HCT116 (cell line): ENCODE results near the gene MERTK. TPM values are rescaled to one million over a fixed set of nuclear protein-coding genes. Genes with fewer than 3 reads are reported as not detected.
A peak's percentile ranks its signal among the peaks of the same experiment; 100 is the strongest.

Experiments used
- ATAC-seq: fragments of 200-7000 bp; cut with Tn5 transposase; 2 replicates; pipeline ENCODE4 v1.9.1; 2020; ENCODE audit warnings: mild to moderate bottlenecking, moderate library complexity
- BruUV-seq: library from RNA; stranded (reverse); fragments of 400-500 nt; replicated peaks from 2 replicates; lab custom pipeline; 2021; lab: Mats Ljungman, UMichigan
- CTCF ChIA-PET: fragments of 300-600 bp; sonication (Branson Sonifier 250); formaldehyde crosslinking; loops from one replicate; lab custom pipeline; 2021; ENCODE audit warnings: antibody characterized with exemption; lab: Charles Lee
- POLR2A ChIA-PET: fragments of 300-600, 350-600 bp; sonication (Branson Sonifier 250); formaldehyde crosslinking; loops from one replicate; lab custom pipeline; 2021; ENCODE audit warnings: antibody characterized with exemption; lab: Charles Lee
- RAD21 ChIA-PET, 2 experiments: fragments of 300-600 bp; sonication (Branson Sonifier 250); formaldehyde crosslinking; loops; one replicate each; lab custom pipeline; 2023; ENCODE audit warnings: low total read pairs in 2 of 2; ENCODE audit not compliant: uncharacterized antibody in 2 of 2, unreplicated experiment in 2 of 2, low non-redundant PET in 1 of 2; lab: Charles Lee
- DNase-seq: peaks from one replicate; pipeline ENCODE4 v3.0.0-alpha.2; 2010; ENCODE audit warnings: low read depth, low spot score
- H2AFZ ChIP-seq: fragments of 200-600 bp; shearing (Covaris generic), sonication (generic); 2 replicates; pipeline ENCODE4 v1.6.1; 2017; ENCODE audit warnings: low read depth, mixed run types, mixed read lengths, antibody characterized with exemption, low read length; ENCODE audit not compliant: poor library complexity, severe bottlenecking
- H3K27ac ChIP-seq: 2 replicates; pipeline ENCODE4 v1.5.1; 2012; ENCODE audit warnings: low read depth, low read length
- H3K27me3 ChIP-seq: fragments of 200-600 bp; sonication (generic); 2 replicates; pipeline ENCODE4 v1.6.1; 2016; ENCODE audit warnings: mixed run types, low read length, mixed read lengths; ENCODE audit not compliant: insufficient read depth
- H3K36me3 ChIP-seq, 2 experiments: fragments of 200-500 bp in 1 of 2; fragments of 200-600 bp in 1 of 2; sonication (Bioruptor generic) in 1 of 2; sonication (generic) in 1 of 2; 2 replicates each; pipeline versions ENCODE4 v1.5.1 to v1.6.1; 2014 to 2016; ENCODE audit warnings: low read length in 2 of 2, inconsistent platforms in 1 of 2, mixed read lengths in 1 of 2, mixed run types in 1 of 2; ENCODE audit not compliant: insufficient read depth in 2 of 2, control insufficient read depth in 1 of 2
- H3K4me1 ChIP-seq, 2 experiments: fragments of 200-600 bp in 1 of 2; sonication (generic) in 1 of 2; 2 replicates each; pipeline versions ENCODE4 v1.5.1 to v1.6.1; 2012 to 2017; ENCODE audit warnings: low read length in 2 of 2, inconsistent platforms in 1 of 2, mild to moderate bottlenecking in 1 of 2, mixed read lengths in 1 of 2, mixed run types in 1 of 2, moderate library complexity in 1 of 2; ENCODE audit not compliant: insufficient read depth in 2 of 2, control insufficient read depth in 1 of 2
- H3K4me2 ChIP-seq: fragments of 200-600 bp; sonication (generic); 2 replicates; pipeline ENCODE4 v1.6.1; 2017; ENCODE audit warnings: mixed run types, low read length, mixed read lengths
- H3K4me3 ChIP-seq, 2 experiments: fragments of 200-600 bp in 1 of 2; sonication (generic) in 1 of 2; replicated peaks in 1 of 2; 2 replicates each; pipeline ENCODE4 v1.5.1; 2011 to 2016; ENCODE audit warnings: low read length in 2 of 2, control low read depth in 1 of 2, low read depth in 1 of 2, mild to moderate bottlenecking in 1 of 2, mixed read lengths in 1 of 2, mixed run types in 1 of 2
- H3K79me2 ChIP-seq: fragments of 200-600 bp; sonication (generic); 2 replicates; pipeline ENCODE4 v1.6.1; 2017; ENCODE audit warnings: mild to moderate bottlenecking, mixed run types, low read length, moderate library complexity, mixed read lengths; ENCODE audit not compliant: insufficient read depth
- H3K9ac ChIP-seq: fragments of 200-600 bp; sonication (generic); 2 replicates; pipeline ENCODE4 v1.6.1; 2016; ENCODE audit warnings: low read length, mixed read lengths
- H3K9me2 ChIP-seq: fragments of 200-600 bp; sonication (generic), shearing (Covaris generic); 2 replicates; pipeline ENCODE4 v1.6.1; 2017; ENCODE audit warnings: mixed run types, mild to moderate bottlenecking, moderate library complexity; ENCODE audit not compliant: insufficient read depth
- H3K9me3 ChIP-seq, 2 experiments: fragments of 200-500 bp in 1 of 2; fragments of 200-600 bp in 1 of 2; sonication (Bioruptor generic) in 1 of 2; sonication (generic) in 1 of 2; 2 replicates each; pipeline ENCODE4 v1.6.1; 2014 to 2017; ENCODE audit warnings: low read length in 2 of 2, mixed read lengths in 2 of 2, inconsistent platforms in 1 of 2, low read depth in 1 of 2, mild to moderate bottlenecking in 1 of 2, mixed run types in 1 of 2, moderate library complexity in 1 of 2; ENCODE audit not compliant: control insufficient read depth in 1 of 2, insufficient read depth in 1 of 2
- H4K20me1 ChIP-seq: fragments of 200-600 bp; sonication (generic), shearing (Covaris generic); 2 replicates; pipeline ENCODE4 v1.6.1; 2017; ENCODE audit warnings: mixed run types, mild to moderate bottlenecking, moderate library complexity; ENCODE audit not compliant: insufficient read depth
- ATF3 ChIP-seq: IDR thresholded peaks from 2 replicates; pipeline ENCODE4 v1.6.1; 2012
- CBX3 ChIP-seq: IDR thresholded peaks from 2 replicates; pipeline ENCODE4 v1.6.1; 2012; ENCODE audit warnings: low read depth
- CEBPB ChIP-seq: IDR thresholded peaks from 2 replicates; pipeline ENCODE4 v1.6.1; 2012; ENCODE audit warnings: low read depth
- CTCF ChIP-seq, 3 experiments: fragments of 200-600 bp in 1 of 3; sonication (generic) in 1 of 3; IDR thresholded peaks in 2 of 3; conservative IDR thresholded peaks in 1 of 3; 2 replicates each; pipeline ENCODE4 v1.5.1; 2012 to 2017; ENCODE audit warnings: low read depth in 2 of 3, low read length in 2 of 3, antibody characterized with exemption in 1 of 3, borderline replicate concordance in 1 of 3, control low read depth in 1 of 3, mild to moderate bottlenecking in 1 of 3, mixed read lengths in 1 of 3, mixed run types in 1 of 3, moderate library complexity in 1 of 3; ENCODE audit not compliant: insufficient read depth in 1 of 3
- ELF1 ChIP-seq: IDR thresholded peaks from 2 replicates; pipeline ENCODE4 v1.6.1; 2012; ENCODE audit warnings: low read depth, borderline replicate concordance
- EZH2 ChIP-seq: fragments of 200-600 bp; sonication (generic); IDR thresholded peaks from 2 replicates; pipeline ENCODE4 v1.6.1; 2017; ENCODE audit warnings: antibody characterized with exemption, mixed run types
- MAX ChIP-seq: IDR thresholded peaks from 2 replicates; pipeline ENCODE4 v1.6.1; 2012
- POLR2A ChIP-seq: IDR thresholded peaks from 2 replicates; pipeline ENCODE4 v1.7.0; 2011; ENCODE audit warnings: borderline replicate concordance; ENCODE audit not compliant: insufficient read depth, insufficient read length; ENCODE audit errors: extremely low read depth
- POLR2AphosphoS5 ChIP-seq: IDR thresholded peaks from 2 replicates; pipeline ENCODE4 v1.6.1; 2011; ENCODE audit warnings: mild to moderate bottlenecking, low read depth, low read length, moderate library complexity
- RAD21 ChIP-seq: IDR thresholded peaks from 2 replicates; pipeline ENCODE4 v1.6.1; 2012; ENCODE audit warnings: low read depth, mild to moderate bottlenecking
- REST ChIP-seq: IDR thresholded peaks from 2 replicates; pipeline ENCODE4 v1.6.1; 2012; ENCODE audit warnings: low read depth
- SIN3A ChIP-seq: IDR thresholded peaks from 2 replicates; pipeline ENCODE4 v1.6.1; 2012; ENCODE audit warnings: low read depth
- SP1 ChIP-seq: IDR thresholded peaks from 2 replicates; pipeline ENCODE4 v1.6.1; 2012; ENCODE audit warnings: low read depth
- YY1 ChIP-seq: IDR thresholded peaks from 2 replicates; pipeline ENCODE4 v1.6.1; 2011; ENCODE audit warnings: low read length, low read depth, moderate library complexity, mild to moderate bottlenecking; ENCODE audit not compliant: insufficient replicate concordance; ENCODE audit errors: extremely low read depth
- ZBTB33 ChIP-seq: IDR thresholded peaks from 2 replicates; pipeline ENCODE4 v1.6.1; 2011; ENCODE audit warnings: mild to moderate bottlenecking, low read length, moderate library complexity; ENCODE audit not compliant: insufficient replicate concordance; ENCODE audit errors: extremely low read depth
- ZFX ChIP-seq: fragments of 450-650 bp; IDR thresholded peaks from 2 replicates; pipeline ENCODE4 v1.6.1; 2017
- ZNF274 ChIP-seq: fragments of 200-500 bp; sonication (Bioruptor generic); IDR thresholded peaks from 2 replicates; pipeline ENCODE4 v1.6.1; 2014; ENCODE audit warnings: mild to moderate bottlenecking, low read depth, low read length, inconsistent platforms
- intact Hi-C: fragments of 100-400 bp; cut with micrococcal nuclease; formaldehyde crosslinking; loops from 2 replicates; pipeline ENCODE4 v1.10.0; 2022
- total RNA-seq: library from RNA; stranded (reverse); gene quantifications from one replicate; pipeline ENCODE4 v1.2.1, GENCODE V29; 2021; ENCODE audit not compliant: unreplicated experiment

The MERTK gene
- total RNA-seq, 1 experiment from 2014 or later = 5.7 TPM

GRCh38 chr2:112077814-112078213 is 179.4 kb downstream of the MERTK start:
- peak; percentile 69; the same call in 1 of the 2 replicates for ATAC-seq
- peaks cover 0 to 6% of the 10 kb centered on the region in 2 experiments; a peak in 1 of 4 replicates for H3K4me1 ChIP-seq
- TF ChIP-seq CEBPB (no peak), MAX (no peak), POLR2A (no peak), EZH2 (no peak), REST (no peak), YY1 (no peak), ATF3 (no peak), SIN3A (no peak), CTCF (IDR thresholded peaks at IDR 0.05 in 2 of 3, conservative IDR thresholded peaks at IDR 0.05 in 1 of 3; ENCODE audit: borderline replicate concordance in 1 of 3, insufficient read depth in 1 of 3, low read depth in 2 of 3, low read length in 2 of 3) (no peak), ZFX (no peak), SP1 (no peak), RAD21 (no peak), POLR2AphosphoS5 (no peak), ZNF274 (no peak), ELF1 (no peak), CBX3 (no peak), ZBTB33 (no peak)
- TF ChIP-seq, all 23 proteins: peak for 0
- BruUV-seq = no TSS peak
- Histone ChIP-seq H3K4me3 (no peak overlapping the region), H3K27me3 (no peaks in the 10 kb centered on the region), H3K27ac (no peak overlapping the region), H4K20me1 (no peaks in the 10 kb centered on the region), H3K79me2 (no peaks in the 10 kb centered on the region), H2AFZ (no peak overlapping the region), H3K36me3 (0 out of 4 replicates have a peak, but pooled peaks cover 0 to 9% of the 10 kb centered on the region in 2 experiments), H3K4me2 (no peak overlapping the region), H3K9me2 (no peaks in the 10 kb centered on the region), H3K9me3 (0 out of 4 replicates have a peak, but pooled peaks cover 0 to 3% of the 10 kb centered on the region in 2 experiments), H3K9ac (no peak overlapping the region)
- ChIA-PET CTCF (no interaction called here), POLR2A (no interaction called here), RAD21 (no interaction called here)
- DNase-seq = no peak
- intact Hi-C loops = no loop called here
